ENCODE measurements around the gene ARHGAP1. TPM values are rescaled to one million over a fixed set of nuclear protein-coding genes. Genes with fewer than 3 reads are reported as not detected.

ARHGAP1 gene
- total and polyA plus RNA-seq, 2 donors (not counting 3 experiments of a cell fraction or from before 2014, with no cell fraction given) = 30.9 to 58.2 TPM

DNA sequence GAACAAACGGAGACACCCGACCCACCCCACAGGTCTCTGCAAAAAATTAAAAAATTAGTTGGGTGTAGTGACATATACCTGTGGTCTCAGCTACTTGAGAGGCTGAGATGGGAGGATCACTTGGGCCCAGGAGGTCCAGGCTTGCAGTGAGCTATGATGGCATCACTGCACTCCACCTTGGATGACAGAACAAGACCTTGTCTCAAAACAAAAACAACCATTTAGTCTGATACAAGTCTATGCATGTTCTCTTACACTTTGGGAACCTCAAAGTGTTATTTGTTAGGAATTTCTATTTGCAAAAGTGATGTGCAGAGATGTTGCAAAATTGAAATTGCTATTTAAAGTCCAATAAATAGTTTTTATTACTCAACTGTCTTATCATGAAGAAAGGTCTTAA, 68.7 kb downstream of the ARHGAP1 start:
- no TSS peak for BruUV-seq (replicated peaks)
- no peaks in the 10 kb centered on the region for H3K27me3 ChIP-seq (ENCODE audit: control insufficient read depth in 2 of 2, insufficient read depth in 2 of 2, low read length in 2 of 2)
- POLR2A ChIA-PET = no interaction called here
- CTCF ChIA-PET = interaction anchor here (0.8 kb wide), 1 partner anchor 13 kb away, joined by 3 read pairs; no protein-coding TSS in a partner anchor
- no peak overlapping the region for H2AFZ ChIP-seq (ENCODE audit: low read depth, low read length)
- H3K79me2 ChIP-seq (ENCODE audit: control insufficient read depth, insufficient read depth, low read length) = no peaks in the 10 kb centered on the region
- intact Hi-C loops (cut with micrococcal nuclease) = no loop called here
- no peaks in the 10 kb centered on the region for H4K20me1 ChIP-seq (replicated peaks; ENCODE audit: control insufficient read depth, extremely low read depth, insufficient read depth, low read length)
- DNase-seq (ENCODE audit: low read depth, low spot score) (no peak), FAIRE-seq (no peak)
- TF ChIP-seq MYC (IDR thresholded peaks at IDR 0.05; ENCODE audit: low read depth, low read length) = no peak
- no peak for TF ChIP-seq FOS (IDR thresholded peaks at IDR 0.05; ENCODE audit: borderline replicate concordance, insufficient read depth, low read length)
- TF ChIP-seq, protein P1, sequence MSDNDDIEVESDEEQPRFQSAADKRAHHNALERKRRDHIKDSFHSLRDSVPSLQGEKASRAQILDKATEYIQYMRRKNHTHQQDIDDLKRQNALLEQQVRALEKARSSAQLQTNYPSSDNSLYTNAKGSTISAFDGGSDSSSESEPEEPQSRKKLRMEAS (IDR thresholded peaks at IDR 0.05; ENCODE audit: insufficient read depth, insufficient read length) = no peak
- no peak for TF ChIP-seq EZH2 (IDR thresholded peaks at IDR 0.05; ENCODE audit: borderline replicate concordance, low read depth, low read length, severe bottlenecking)
- TF ChIP-seq POLR2AphosphoS5 (IDR thresholded peaks at IDR 0.05; ENCODE audit: insufficient read depth, low read depth, low read length) = no peak
- no peak for TF ChIP-seq POLR2A (IDR thresholded peaks at IDR 0.05; ENCODE audit: low read depth, low read length)
- TF ChIP-seq JUN (IDR thresholded peaks at IDR 0.05; ENCODE audit: borderline replicate concordance, insufficient read depth, insufficient read length, low read depth) = no peak
- no peak for TF ChIP-seq GATA2 (IDR thresholded peaks at IDR 0.05; ENCODE audit: insufficient read depth, insufficient read length, low read depth, low read length)
- TF ChIP-seq CTCF (IDR thresholded peaks at IDR 0.05; ENCODE audit: extremely low read depth in 1 of 2, insufficient read depth in 1 of 2, low read depth in 1 of 2, low read length in 2 of 2) = no peak
- H3K9me1 ChIP-seq (replicated peaks; ENCODE audit: control insufficient read depth, extremely low read depth, insufficient read depth, low read length) = no peaks in the 10 kb centered on the region
- no peak overlapping the region for H3K27ac ChIP-seq (ENCODE audit: insufficient read depth, low read depth, low read length)
- no peak overlapping the region for H3K4me3 ChIP-seq (replicated peaks in 1 of 3; ENCODE audit: insufficient read depth in 1 of 3, low read depth in 1 of 3, low read length in 3 of 3)
- H3K4me2 ChIP-seq (ENCODE audit: insufficient read depth, low read length) = no peak overlapping the region
- H3K36me3 ChIP-seq (ENCODE audit: control insufficient read depth in 2 of 2, extremely low read depth in 1 of 2, insufficient read depth in 2 of 2, low read length in 2 of 2) = peaks cover 4 to 8% of the 10 kb centered on the region in 2 experiments
- dilution Hi-C loops (cut with MboI; ENCODE audit: extremely low pct_ligation_motif_present, low sequenced_read_pairs) = no loop called here
- no peaks in the 10 kb centered on the region for H3K9me3 ChIP-seq (replicated peaks; ENCODE audit: control insufficient read depth, insufficient read depth, low read length)
- H3K4me1 ChIP-seq (ENCODE audit: control insufficient read depth, extremely low read depth, insufficient read depth, low read length) = no peaks in the 10 kb centered on the region
- H3K9ac ChIP-seq (replicated peaks; ENCODE audit: extremely low read depth, insufficient read depth, low read length) = no peak overlapping the region
